ENCODE results near the gene CAND1. TPM values are rescaled to one million over a fixed set of nuclear protein-coding genes. Genes with fewer than 3 reads are reported as not detected.

Gene CAND1
- total RNA-seq, 1 donor from 2014 or later, result 219 TPM

DNA sequence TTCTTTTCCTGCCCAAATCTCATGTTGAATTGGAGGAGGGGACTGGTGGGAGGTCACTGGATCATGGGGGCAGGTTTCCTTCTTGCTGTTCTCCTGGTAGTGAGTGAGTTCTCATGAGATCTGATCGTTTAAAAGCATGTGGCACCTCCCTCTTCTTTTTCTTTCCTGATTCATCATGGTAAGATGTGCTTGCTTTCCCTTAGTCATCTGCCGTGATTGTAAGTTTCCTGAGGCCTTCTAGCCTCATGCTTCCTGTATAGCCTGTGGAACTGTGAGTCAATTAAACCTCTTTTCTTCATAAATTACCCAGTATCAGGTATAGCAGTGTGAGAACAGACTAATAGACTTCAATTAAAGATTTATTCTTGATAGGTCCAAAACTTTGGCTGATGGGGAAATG is 83.5 kb downstream of the CAND1 start:
- H3K4me3 Mint-ChIP-seq, result no peak overlapping the region
- peaks cover 18% of the 10 kb centered on the region for H3K4me1 Mint-ChIP-seq (ENCODE audit: unreplicated experiment)
- TF ChIP-seq, protein P1, sequence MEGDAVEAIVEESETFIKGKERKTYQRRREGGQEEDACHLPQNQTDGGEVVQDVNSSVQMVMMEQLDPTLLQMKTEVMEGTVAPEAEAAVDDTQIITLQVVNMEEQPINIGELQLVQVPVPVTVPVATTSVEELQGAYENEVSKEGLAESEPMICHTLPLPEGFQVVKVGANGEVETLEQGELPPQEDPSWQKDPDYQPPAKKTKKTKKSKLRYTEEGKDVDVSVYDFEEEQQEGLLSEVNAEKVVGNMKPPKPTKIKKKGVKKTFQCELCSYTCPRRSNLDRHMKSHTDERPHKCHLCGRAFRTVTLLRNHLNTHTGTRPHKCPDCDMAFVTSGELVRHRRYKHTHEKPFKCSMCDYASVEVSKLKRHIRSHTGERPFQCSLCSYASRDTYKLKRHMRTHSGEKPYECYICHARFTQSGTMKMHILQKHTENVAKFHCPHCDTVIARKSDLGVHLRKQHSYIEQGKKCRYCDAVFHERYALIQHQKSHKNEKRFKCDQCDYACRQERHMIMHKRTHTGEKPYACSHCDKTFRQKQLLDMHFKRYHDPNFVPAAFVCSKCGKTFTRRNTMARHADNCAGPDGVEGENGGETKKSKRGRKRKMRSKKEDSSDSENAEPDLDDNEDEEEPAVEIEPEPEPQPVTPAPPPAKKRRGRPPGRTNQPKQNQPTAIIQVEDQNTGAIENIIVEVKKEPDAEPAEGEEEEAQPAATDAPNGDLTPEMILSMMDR (conservative IDR thresholded peaks at IDR 0.05), result no peak
- DNase-seq (ENCODE audit: extremely low spot score, unreplicated experiment), result no peak
- H3K9me3 Mint-ChIP-seq, result peaks cover 4% of the 10 kb centered on the region
- no peak overlapping the region for H3K27ac Mint-ChIP-seq
- no peaks in the 10 kb centered on the region for H3K36me3 Mint-ChIP-seq
- H3K27me3 Mint-ChIP-seq, result peaks cover 13% of the 10 kb centered on the region

DNA sequence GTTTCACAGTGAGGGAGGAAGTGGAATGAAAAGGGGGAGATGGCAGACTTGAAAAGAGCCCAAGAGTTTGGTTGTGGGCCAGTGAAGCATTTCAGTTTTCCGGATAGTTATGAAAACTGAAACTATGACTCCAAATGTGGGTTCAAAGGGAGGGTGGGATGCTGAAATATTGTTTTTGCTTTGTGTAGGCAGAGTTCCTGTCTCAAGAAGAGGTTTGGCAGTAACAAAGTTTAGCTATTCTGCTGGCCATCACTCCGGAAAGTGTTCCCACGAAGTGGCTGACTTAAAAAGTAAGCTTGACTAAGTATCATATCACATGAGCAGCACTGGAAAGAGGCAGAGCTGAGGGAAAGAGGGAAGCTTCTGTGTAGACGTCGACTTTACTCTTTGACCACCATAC is 85.2 kb downstream of the CAND1 start:
- TF ChIP-seq, protein P1 (conservative IDR thresholded peaks at IDR 0.05), result no peak
- Mint-ChIP-seq H3K27me3 (peaks cover 13% of the 10 kb centered on the region), H3K36me3 (no peaks in the 10 kb centered on the region), H3K4me3 (no peak overlapping the region), H3K9me3 (peaks cover 4% of the 10 kb centered on the region), H3K27ac (no peak overlapping the region), H3K4me1 (ENCODE audit: unreplicated experiment) (peaks cover 28% of the 10 kb centered on the region)
- no peak for DNase-seq (ENCODE audit: extremely low spot score, unreplicated experiment)

DNA sequence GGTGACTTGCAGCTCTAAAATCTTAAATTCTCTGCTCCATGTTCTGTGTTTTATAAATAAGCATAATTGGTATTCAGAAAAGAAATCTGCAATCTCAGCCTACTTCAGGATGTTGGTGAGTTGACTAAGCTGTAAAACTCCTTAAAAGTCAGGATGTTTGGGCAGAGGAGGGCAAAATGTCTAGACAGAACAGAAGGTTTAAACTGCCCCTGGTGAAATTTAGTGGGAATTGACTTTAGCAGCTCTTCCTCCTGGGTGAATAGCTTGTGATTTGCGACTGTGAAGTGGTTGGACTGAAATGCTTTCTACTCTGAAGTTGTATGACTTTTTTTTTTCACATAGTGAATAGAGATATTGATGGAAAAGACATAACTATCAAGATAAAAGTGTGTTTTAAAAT is 85.8 kb downstream of the CAND1 start:
- no peak for DNase-seq (ENCODE audit: extremely low spot score, unreplicated experiment)
- H3K4me3 Mint-ChIP-seq, result no peak overlapping the region
- no peaks in the 10 kb centered on the region for H3K36me3 Mint-ChIP-seq
- peaks cover 4% of the 10 kb centered on the region for H3K9me3 Mint-ChIP-seq
- TF ChIP-seq, protein P1 (conservative IDR thresholded peaks at IDR 0.05), result no peak
- H3K4me1 Mint-ChIP-seq (ENCODE audit: unreplicated experiment), result peaks cover 28% of the 10 kb centered on the region
- peaks cover 13% of the 10 kb centered on the region for H3K27me3 Mint-ChIP-seq
- H3K27ac Mint-ChIP-seq, result no peak overlapping the region

DNA sequence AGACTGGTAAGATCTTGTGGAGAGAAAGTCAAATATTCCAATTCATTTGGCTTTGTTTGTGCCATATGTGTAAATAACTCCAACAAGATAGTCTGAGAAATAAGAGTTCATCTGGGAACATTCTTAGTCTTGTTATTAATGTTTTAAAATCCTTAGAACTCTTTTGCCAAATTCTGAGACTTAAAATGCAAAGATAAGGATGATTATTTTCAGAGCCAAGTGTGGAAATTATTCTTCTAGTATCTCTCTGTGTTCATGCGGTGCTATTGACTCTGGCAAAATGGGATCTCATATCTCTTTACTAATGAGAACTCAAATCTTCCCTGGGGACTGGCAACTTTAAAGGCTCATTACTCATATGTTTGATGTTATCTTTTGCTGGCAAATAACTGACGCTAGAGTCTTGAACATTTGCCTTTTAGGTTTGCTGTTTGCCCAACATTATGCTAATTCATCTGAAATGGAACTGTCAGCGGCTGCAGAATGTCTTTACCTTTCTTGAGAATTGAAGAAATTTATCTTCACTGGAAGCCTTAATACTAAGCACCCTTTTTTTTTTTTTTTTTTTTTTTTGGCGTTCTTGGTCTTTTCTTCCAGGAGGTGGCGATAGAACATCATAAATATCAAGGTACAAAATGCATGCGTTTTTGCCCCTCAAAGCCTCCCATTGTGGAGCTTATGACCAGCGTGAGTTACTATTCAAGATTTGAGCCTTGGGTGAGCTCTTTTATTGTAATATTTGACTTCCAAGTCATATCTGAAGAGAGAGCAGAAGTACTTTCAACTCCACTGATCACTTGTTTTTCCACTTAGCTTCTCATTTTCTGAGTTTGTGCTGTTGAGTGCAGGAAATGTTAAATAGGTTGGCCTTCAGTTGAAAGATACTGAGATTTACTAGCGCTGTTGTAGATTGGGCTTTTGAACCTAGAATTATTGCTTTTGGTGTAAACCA is 86.5 kb downstream of the CAND1 start:
- TF ChIP-seq, protein P1 (conservative IDR thresholded peaks at IDR 0.05), result peak; percentile 82
- H3K4me3 Mint-ChIP-seq, result peak overlapping the region; percentile 11
- peaks cover 28% of the 10 kb centered on the region for H3K4me1 Mint-ChIP-seq (ENCODE audit: unreplicated experiment)
- DNase-seq (ENCODE audit: extremely low spot score, unreplicated experiment), result no peak
- H3K36me3 Mint-ChIP-seq, result no peaks in the 10 kb centered on the region
- H3K9me3 Mint-ChIP-seq, result peaks cover 4% of the 10 kb centered on the region
- H3K27me3 Mint-ChIP-seq, result peaks cover 13% of the 10 kb centered on the region
- no peak overlapping the region for H3K27ac Mint-ChIP-seq

DNA sequence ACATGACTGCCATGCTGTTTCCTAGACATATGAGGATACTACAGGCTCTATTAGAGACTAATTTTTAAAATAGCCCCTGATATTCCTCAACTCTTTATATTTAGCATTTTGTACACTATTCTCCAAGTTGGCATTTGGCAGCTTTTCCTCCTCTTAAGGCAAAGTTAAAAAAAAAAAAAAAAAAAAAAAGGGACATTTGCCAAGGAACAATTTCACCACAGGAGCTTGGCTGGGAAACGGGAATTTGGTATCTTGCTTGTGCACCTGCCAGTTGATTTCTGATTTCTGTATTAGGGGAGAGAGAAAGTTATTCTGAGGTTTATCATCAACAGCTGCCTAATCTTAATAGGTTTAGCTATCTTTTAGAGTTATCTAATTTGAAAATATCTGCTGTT is 87.2 kb downstream of the CAND1 start:
- TF ChIP-seq, protein P1 (conservative IDR thresholded peaks at IDR 0.05), result no peak
- peaks cover 13% of the 10 kb centered on the region for H3K27me3 Mint-ChIP-seq
- no peak overlapping the region for H3K4me3 Mint-ChIP-seq
- H3K27ac Mint-ChIP-seq, result no peak overlapping the region
- DNase-seq (ENCODE audit: extremely low spot score, unreplicated experiment), result no peak
- peaks cover 28% of the 10 kb centered on the region for H3K4me1 Mint-ChIP-seq (ENCODE audit: unreplicated experiment)
- peaks cover 4% of the 10 kb centered on the region for H3K9me3 Mint-ChIP-seq
- no peaks in the 10 kb centered on the region for H3K36me3 Mint-ChIP-seq

Measured in type B pancreatic cell (in vitro differentiated cells).